Stomach (tissue), 4 donors: ENCODE measurements around the gene C1orf174.
"Not testable (repeated sequence)": the region's sequence is repeated elsewhere in the genome, so short reads cannot be mapped to it uniquely, and the experiment has no call there.

Experiments used
- CTCF ChIP-seq, 7 experiments: fragments of 450-650 bp in 4 of 7; fragments of 200-600 bp in 3 of 7; sonication (generic) in 3 of 7; IDR thresholded peaks; one replicate each; pipeline ENCODE4 v1.5.1; 2016 to 2019; ENCODE audit warnings: antibody characterized with exemption in 7 of 7, control low read depth in 2 of 7, mild to moderate bottlenecking in 1 of 7
- POLR2A ChIP-seq, 4 donors: fragments of 450-650 bp; IDR thresholded peaks; one replicate each; pipeline ENCODE4 v1.6.1; 2016; ENCODE audit warnings: antibody characterized with exemption in 4 of 4, control low read depth in 2 of 4, mild to moderate bottlenecking in 1 of 4, moderate library complexity in 1 of 4

- not testable (repeated sequence) for TF ChIP-seq POLR2A, CTCF (IDR thresholded peaks at IDR 0.05)
Measured at GRCh38 chr1:3918359-3918758, 18.3 kb upstream of the C1orf174 start.
